IMR-90 (cell line): ENCODE measurements around the gene TFAP2B. TPM values are rescaled to one million over a fixed set of nuclear protein-coding genes. Genes with fewer than 3 reads are reported as not detected.

ENCODE experiments used
- ATAC-seq: fragments of 200-7000 bp; cut with Tn5 transposase; 2 replicates; pipeline ENCODE4 v1.9.1; 2020; ENCODE audit warnings: low read depth, mild to moderate bottlenecking, moderate library complexity
- BruUV-seq: library from RNA; stranded (reverse); fragments of 400-500 nt; replicated peaks from 2 replicates; lab custom pipeline; 2021; lab: Mats Ljungman, UMichigan
- CTCF ChIA-PET: fragments of 300-600 bp; formaldehyde crosslinking; extraction: SDS; loops from one replicate; lab custom pipeline; 2021; ENCODE audit warnings: antibody characterized with exemption; lab: Yijun Ruan, JAX
- POLR2A ChIA-PET: fragments of 300-600 bp; sonication (Branson Sonifier 250); formaldehyde crosslinking; loops from one replicate; lab custom pipeline; 2022; ENCODE audit warnings: antibody characterized with exemption; ENCODE audit not compliant: unreplicated experiment; lab: Charles Lee
- DNase-seq: peaks from one replicate; pipeline ENCODE4 v3.0.0; 2013
- H2AFZ ChIP-seq: replicated peaks from 2 replicates; pipeline ENCODE3; 2013; ENCODE audit warnings: low read length, mild to moderate bottlenecking; ENCODE audit not compliant: poor library complexity
- H2AK5ac ChIP-seq: 2 replicates; pipeline ENCODE4 v1.6.1; 2013; ENCODE audit warnings: low read depth, low read length, inconsistent platforms
- H2AK9ac ChIP-seq: replicated peaks from 2 replicates; pipeline ENCODE3; 2013; ENCODE audit warnings: mild to moderate bottlenecking, low read depth, low read length, moderate library complexity; ENCODE audit not compliant: poor library complexity
- H2BK120ac ChIP-seq: 2 replicates; pipeline ENCODE4 v1.6.1; 2013; ENCODE audit warnings: low read depth, low read length, inconsistent platforms
- H2BK15ac ChIP-seq: 3 replicates; pipeline ENCODE4 v1.6.1; 2013; ENCODE audit warnings: low read depth, low read length, inconsistent platforms
- H2BK20ac ChIP-seq: 2 replicates; pipeline ENCODE4 v1.6.1; 2013; ENCODE audit warnings: low read depth, mild to moderate bottlenecking, inconsistent platforms, low read length, moderate library complexity
- H2BK5ac ChIP-seq: 2 replicates; pipeline ENCODE4 v1.6.1; 2013; ENCODE audit warnings: mild to moderate bottlenecking, low read depth, low read length, inconsistent platforms; ENCODE audit not compliant: poor library complexity, severe bottlenecking
- H3K14ac ChIP-seq: replicated peaks from 2 replicates; pipeline ENCODE4 v1.6.1; 2013; ENCODE audit warnings: low read depth, low read length, inconsistent platforms
- H3K18ac ChIP-seq: 2 replicates; pipeline ENCODE4 v1.6.1; 2013; ENCODE audit warnings: low read depth, low read length, control low read depth
- H3K23ac ChIP-seq: 2 replicates; pipeline ENCODE4 v1.6.1; 2013; ENCODE audit warnings: low read depth, low read length, inconsistent platforms
- H3K27ac ChIP-seq: 2 replicates; pipeline ENCODE4 v1.5.1; 2013; ENCODE audit warnings: mild to moderate bottlenecking, control low read depth, low read length; ENCODE audit not compliant: insufficient read depth
- H3K27me3 ChIP-seq: 2 replicates; pipeline ENCODE4 v1.6.1; 2013; ENCODE audit warnings: low read length; ENCODE audit not compliant: control insufficient read depth, insufficient read depth
- H3K36me3 ChIP-seq: 2 replicates; pipeline ENCODE4 v1.6.1; 2013; ENCODE audit warnings: low read length, mixed read lengths; ENCODE audit not compliant: control insufficient read depth, insufficient read depth
- H3K4ac ChIP-seq: 2 replicates; pipeline ENCODE4 v1.6.1; 2013; ENCODE audit warnings: low read depth, low read length, inconsistent platforms
- H3K4me1 ChIP-seq: 2 replicates; pipeline ENCODE4 v1.6.1; 2013; ENCODE audit warnings: low read length, mixed read lengths; ENCODE audit not compliant: control insufficient read depth, insufficient read depth
- H3K4me2 ChIP-seq: 2 replicates; pipeline ENCODE4 v1.6.1; 2013; ENCODE audit warnings: low read depth, mild to moderate bottlenecking, control low read depth, low read length, moderate library complexity
- H3K4me3 ChIP-seq: 2 replicates; pipeline ENCODE4 v1.5.1; 2013; ENCODE audit warnings: low read depth, mild to moderate bottlenecking, control low read depth, low read length, moderate library complexity; ENCODE audit not compliant: insufficient read depth
- H3K56ac ChIP-seq: 2 replicates; pipeline ENCODE4 v1.6.1; 2013; ENCODE audit warnings: low read length, inconsistent platforms; ENCODE audit not compliant: insufficient read depth; ENCODE audit errors: extremely low read depth
- H3K79me1 ChIP-seq, 2 experiments: 2 replicates each; pipeline ENCODE4 v1.6.1; 2013; ENCODE audit warnings: low read length in 2 of 2, inconsistent platforms in 1 of 2, low read depth in 1 of 2
- H3K9ac ChIP-seq: 2 replicates; pipeline ENCODE4 v1.6.1; 2013; ENCODE audit warnings: low read depth, low read length, control low read depth
- H3K9me1 ChIP-seq: 2 replicates; pipeline ENCODE4 v1.6.1; 2013; ENCODE audit warnings: low read length, inconsistent platforms; ENCODE audit not compliant: insufficient read depth
- H3K9me3 ChIP-seq: 2 replicates; pipeline ENCODE4 v1.6.1; 2013; ENCODE audit warnings: low read length; ENCODE audit not compliant: control insufficient read depth, insufficient read depth
- H4K20me1 ChIP-seq: 2 replicates; pipeline ENCODE4 v1.6.1; 2013; ENCODE audit warnings: low read length, inconsistent platforms; ENCODE audit not compliant: insufficient read depth
- H4K5ac ChIP-seq: 2 replicates; pipeline ENCODE4 v1.6.1; 2013; ENCODE audit warnings: mild to moderate bottlenecking, low read depth, low read length, control low read depth
- H4K8ac ChIP-seq, 2 experiments: 2 replicates each; pipeline ENCODE4 v1.6.1; 2013; ENCODE audit warnings: low read depth in 2 of 2, low read length in 2 of 2, control low read depth in 1 of 2, inconsistent platforms in 1 of 2
- H4K91ac ChIP-seq: 2 replicates; pipeline ENCODE4 v1.6.1; 2013; ENCODE audit warnings: low read depth, low read length, inconsistent platforms; ENCODE audit not compliant: insufficient read depth
- BHLHE40 ChIP-seq: fragments of 150-350 bp; IDR thresholded peaks from 2 replicates; pipeline ENCODE4 v1.6.1; 2016; ENCODE audit warnings: mild to moderate bottlenecking, low read depth, low read length
- CEBPB ChIP-seq: IDR thresholded peaks from 2 replicates; pipeline ENCODE4 v1.6.1; 2012; ENCODE audit warnings: low read depth, low read length, improper control_type of control experiment
- CHD1 ChIP-seq: IDR thresholded peaks from 2 replicates; pipeline ENCODE4 v1.6.1; 2012; ENCODE audit warnings: low read depth, low read length, improper control_type of control experiment
- CTCF ChIP-seq: conservative IDR thresholded peaks from 2 replicates; pipeline ENCODE4 v1.5.1; 2012; ENCODE audit warnings: mild to moderate bottlenecking, low read depth, low read length, improper control_type of control experiment
- FOS ChIP-seq: fragments of 150-350 bp; IDR thresholded peaks from 2 replicates; pipeline ENCODE4 v1.6.1; 2016; ENCODE audit warnings: low read depth, low read length
- MAFK ChIP-seq: IDR thresholded peaks from 2 replicates; pipeline ENCODE4 v1.6.1; 2012; ENCODE audit warnings: low read depth, low read length, improper control_type of control experiment
- MXI1 ChIP-seq: IDR thresholded peaks from 2 replicates; pipeline ENCODE4 v1.6.1; 2012; ENCODE audit warnings: low read depth, mild to moderate bottlenecking, low read length, moderate library complexity, borderline replicate concordance
- NFE2L2 ChIP-seq: fragments of 150-350 bp; IDR thresholded peaks from 2 replicates; pipeline ENCODE4 v1.6.1; 2016; ENCODE audit warnings: low read depth, mild to moderate bottlenecking, low read length
- POLR2A ChIP-seq: IDR thresholded peaks from 2 replicates; pipeline ENCODE4 v1.6.1; 2012; ENCODE audit warnings: mild to moderate bottlenecking, low read depth, low read length
- RAD21 ChIP-seq: IDR thresholded peaks from 2 replicates; pipeline ENCODE4 v1.6.1; 2012; ENCODE audit warnings: low read length, improper control_type of control experiment
- RCOR1 ChIP-seq: IDR thresholded peaks from 2 replicates; pipeline ENCODE4 v1.6.1; 2012; ENCODE audit warnings: mild to moderate bottlenecking, low read length, improper control_type of control experiment; ENCODE audit not compliant: insufficient replicate concordance
- RFX5 ChIP-seq: IDR thresholded peaks from 2 replicates; pipeline ENCODE4 v1.8.0; 2012; ENCODE audit warnings: low read depth, mild to moderate bottlenecking, low read length, moderate library complexity
- SMC3 ChIP-seq: fragments of 150-350 bp; IDR thresholded peaks from 2 replicates; pipeline ENCODE4 v1.6.1; 2016; ENCODE audit warnings: low read depth, mild to moderate bottlenecking, antibody characterized with exemption, low read length, moderate library complexity
- USF2 ChIP-seq: fragments of 150-350 bp; IDR thresholded peaks from 2 replicates; pipeline ENCODE4 v1.6.1; 2017; ENCODE audit warnings: mild to moderate bottlenecking, antibody characterized with exemption, low read length, low read depth
- WGBS, 2 experiments: methylation state at CpG; one replicate each; pipeline versions ENCODE4 v1.1.5 to v1.1.7; 2013; ENCODE audit warnings: missing lambda C conversion rate in 2 of 2; ENCODE audit not compliant: insufficient read length in 1 of 2; ENCODE audit errors: extremely low coverage in 2 of 2; 5-methylcytosine and 5-hydroxymethylcytosine counted together
- dilution Hi-C: fragments of 300-500 bp; cut with HindIII; formaldehyde crosslinking; loops from one replicate; pipeline ENCODE4 v1.14.3; 2018; ENCODE audit warnings: low sequenced_read_pairs; ENCODE audit not compliant: unreplicated experiment
- in situ Hi-C: fragments of 300-500 bp; cut with MboI; formaldehyde crosslinking; loops from 3 replicates; pipeline ENCODE4 v1.14.3; 2019; ENCODE audit warnings: low sequenced_read_pairs, inconsistent platforms, mixed read lengths
- intact Hi-C: fragments of 100-400 bp; cut with micrococcal nuclease; formaldehyde crosslinking; loops from 2 replicates; pipeline ENCODE4 v1.10.0; 2022
- polyA plus RNA-seq, 3 experiments: library from polyadenylated mRNA; depleted of rRNA; stranded (reverse); fragments of >200 nt; gene quantifications; 2 replicates each; pipeline ENCODE4 v1.2.3, GENCODE V29; 2012; ENCODE audit warnings: low replicate concordance in 1 of 3
- total RNA-seq: library from RNA; depleted of rRNA; stranded (reverse); fragments of >200 nt; gene quantifications from 2 replicates; pipeline ENCODE4 v1.2.3, GENCODE V29; 2012

Gene TFAP2B
- total and polyA plus RNA-seq, 2 of the 4 experiments (the other 2 are of a cell fraction): not detected

GRCh38 chr6:50816947-50817645 is 1.6 kb upstream of the TFAP2B start:
- dilution Hi-C loops (no loop called here), in situ Hi-C loops (loop anchor here (25.0 kb wide), 1 partner anchor 1195 kb away; no protein-coding TSS in a partner anchor), intact Hi-C loops (loop anchor here (1.0 to 10.0 kb wide), 3 partner anchors 1038 to 1232 kb away; no protein-coding TSS in a partner anchor)
- no peak overlapping the region for H3K14ac ChIP-seq
- POLR2A ChIA-PET: interaction anchor here (0.7 kb wide), 1 partner anchor 1134 kb away, joined by 15 read pairs; no protein-coding TSS in a partner anchor
- no peak overlapping the region for H3K4me2 ChIP-seq
- no peak overlapping the region for H3K23ac ChIP-seq
- H3K4me3 ChIP-seq: no peak overlapping the region
- 0 to 80% methylated on average over 1 to 2 of the region's 15 CpGs for whole genome bisulfite sequencing, 2 experiments
- no peak overlapping the region for H2AK5ac ChIP-seq
- H3K9ac ChIP-seq: no peak overlapping the region
- ATAC-seq (no peak), DNase-seq (no peak)
- no peak overlapping the region for H3K56ac ChIP-seq
- BruUV-seq: no TSS peak
- no peak overlapping the region for H2BK120ac ChIP-seq
- no peak overlapping the region for H3K18ac ChIP-seq
- H4K20me1 ChIP-seq: no peaks in the 10 kb centered on the region
- H2BK15ac ChIP-seq: no peak overlapping the region
- no peak overlapping the region for H2BK5ac ChIP-seq
- peaks cover 40% of the 10 kb centered on the region for H3K27me3 ChIP-seq
- no peak overlapping the region for H2AFZ ChIP-seq
- H2AK9ac ChIP-seq: no peak overlapping the region
- no peaks in the 10 kb centered on the region; the same call in 1 of the 2 replicates for H3K9me3 ChIP-seq
- no peak overlapping the region for H4K5ac ChIP-seq
- no peaks in the 10 kb centered on the region for H3K79me1 ChIP-seq
- TF ChIP-seq MAFK (no peak), RAD21 (no peak), MXI1 (no peak), RCOR1 (no peak), CHD1 (no peak), USF2 (no peak), FOS (no peak), RFX5 (no peak), SMC3 (no peak), BHLHE40 (no peak), NFE2L2 (no peak), CEBPB (no peak), POLR2A (no peak), CTCF (no peak)
- H3K27ac ChIP-seq: no peak overlapping the region
- no peaks in the 10 kb centered on the region for H3K9me1 ChIP-seq
- no peaks in the 10 kb centered on the region for H3K4me1 ChIP-seq
- no peak overlapping the region for H2BK20ac ChIP-seq
- CTCF ChIA-PET: no interaction called here
- H3K4ac ChIP-seq: no peak overlapping the region
- H3K36me3 ChIP-seq: no peaks in the 10 kb centered on the region
- H4K8ac ChIP-seq: no peak overlapping the region
- H4K91ac ChIP-seq: no peak overlapping the region
